RPMI7951 (cell line): ENCODE data around the gene COPS6. TPM values are rescaled to one million over a fixed set of nuclear protein-coding genes. Genes with fewer than 3 reads are reported as not detected.

Source experiments
- DNase-seq: peaks from one replicate; pipeline ENCODE4 v3.0.0-alpha.2; 2012; ENCODE audit warnings: low read depth
- total RNA-seq: library from RNA; depleted of rRNA; stranded (reverse); fragments of >200 nt; shearing (Covaris generic); gene quantifications from 2 replicates; pipeline ENCODE4 v1.2.3, GENCODE V29; 2014

The COPS6 gene
- total RNA-seq, 1 experiment from 2014 or later = 83.4 TPM

- peak; percentile 99 for DNase-seq
Observed at GRCh38 chr7:100101016-100101862, 12.5 kb downstream of the COPS6 start, which contains the start of the genes AP4M1 and MCM7. TSS of gene AP4M1 (plus strand) at chr7:100101643. CDS start at chr7:100101715, 72 bp downstream. TSS of gene MCM7 (minus strand) at chr7:100101397. CDS start at chr7:100101294, 103 bp downstream.

- DNase-seq = peak; percentile 99
Observed at GRCh38 chr7:100102950-100103840, 14.4 kb downstream of the COPS6 start.

DNA sequence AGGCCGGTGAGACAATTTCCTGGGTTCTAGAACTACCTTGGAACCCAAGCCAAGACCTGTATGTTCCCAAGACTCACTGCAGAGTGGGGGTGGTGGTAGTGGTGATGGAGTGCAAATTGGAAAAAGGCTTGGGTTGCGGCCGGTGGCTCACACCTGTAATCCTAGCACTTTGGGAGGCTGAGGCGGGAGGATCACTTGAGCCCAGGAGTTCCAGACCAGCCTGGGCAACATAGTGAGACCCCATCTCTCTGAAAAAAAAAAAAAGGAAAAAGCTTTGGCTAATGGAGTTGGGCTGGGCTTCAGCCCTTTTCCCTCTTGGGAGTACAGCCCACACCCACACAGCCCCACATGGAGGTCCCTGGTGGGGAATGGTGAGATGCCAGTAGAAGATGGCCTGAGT lies 16.8 kb downstream of the COPS6 start:
- no peak for DNase-seq

DNA sequence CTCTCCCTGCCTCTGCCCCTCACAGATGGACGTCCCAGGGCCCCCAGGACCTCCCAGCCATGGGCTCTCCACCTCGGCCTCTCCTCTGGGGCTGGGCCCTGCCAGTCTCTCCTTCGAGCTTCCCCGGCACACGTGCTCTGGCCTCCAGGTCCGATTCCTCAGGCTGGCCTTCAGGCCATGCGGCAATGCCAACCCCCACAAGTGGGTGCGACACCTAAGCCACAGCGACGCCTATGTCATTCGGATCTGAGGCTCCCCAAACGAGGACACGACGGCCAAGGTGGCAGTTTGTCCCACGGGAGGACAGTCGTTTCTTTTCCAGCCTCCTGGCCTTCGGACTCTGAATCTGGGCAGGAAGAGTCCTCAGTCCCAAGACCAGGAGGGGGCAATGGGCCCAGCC lies 17.9 kb downstream of the COPS6 start:
- DNase-seq = no peak

DNA sequence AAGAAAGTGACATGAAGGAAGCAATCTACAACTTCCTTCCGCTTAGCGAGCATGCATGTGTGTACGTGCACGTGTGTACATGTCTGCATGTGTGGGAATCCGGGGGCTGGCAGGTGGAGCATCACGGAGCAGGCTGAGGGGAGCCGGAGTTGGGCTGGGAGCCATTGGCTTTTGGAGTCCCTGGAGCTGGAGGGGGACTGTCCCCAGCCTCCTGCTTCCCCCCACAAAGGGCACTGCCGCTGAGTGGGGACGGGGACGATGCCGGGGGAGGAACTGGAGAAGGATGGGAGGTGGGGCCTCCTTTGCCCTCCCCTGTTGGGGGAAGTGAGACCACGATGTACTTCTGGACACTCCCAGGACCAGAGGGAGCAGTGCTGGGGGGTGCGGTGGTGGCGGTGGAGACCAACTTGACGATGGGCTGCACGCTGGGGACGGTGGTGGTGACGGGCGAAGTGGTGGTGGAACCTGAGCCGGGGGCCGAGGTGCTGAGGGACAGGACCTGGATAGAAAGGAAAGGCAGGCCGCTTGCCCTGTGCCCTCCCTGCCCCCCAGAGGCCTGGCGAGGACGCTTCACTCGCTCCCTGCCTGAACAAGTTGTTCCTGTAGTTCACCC lies 18.5 kb downstream of the COPS6 start:
- DNase-seq = no peak

DNA sequence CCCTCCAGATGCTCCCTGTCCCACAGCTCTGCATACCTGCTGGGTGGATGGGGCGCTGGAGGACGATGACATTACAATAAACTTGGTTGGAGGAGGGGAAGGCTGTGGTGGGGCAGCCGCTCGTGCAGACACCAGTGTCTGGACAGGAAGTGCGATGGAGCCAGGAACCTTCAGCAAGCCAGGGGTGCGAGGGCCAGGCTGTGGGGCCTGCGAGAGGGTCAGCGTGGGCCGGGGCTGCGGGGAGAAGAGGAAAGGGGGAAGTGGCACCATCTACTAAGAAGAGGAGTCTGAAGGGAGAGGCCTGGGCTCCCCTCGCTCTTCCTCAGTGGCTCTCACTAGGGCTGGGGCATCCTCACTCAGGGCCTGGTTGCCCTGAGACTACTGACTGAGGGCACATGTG lies 19.1 kb downstream of the COPS6 start:
- DNase-seq = no peak

DNA sequence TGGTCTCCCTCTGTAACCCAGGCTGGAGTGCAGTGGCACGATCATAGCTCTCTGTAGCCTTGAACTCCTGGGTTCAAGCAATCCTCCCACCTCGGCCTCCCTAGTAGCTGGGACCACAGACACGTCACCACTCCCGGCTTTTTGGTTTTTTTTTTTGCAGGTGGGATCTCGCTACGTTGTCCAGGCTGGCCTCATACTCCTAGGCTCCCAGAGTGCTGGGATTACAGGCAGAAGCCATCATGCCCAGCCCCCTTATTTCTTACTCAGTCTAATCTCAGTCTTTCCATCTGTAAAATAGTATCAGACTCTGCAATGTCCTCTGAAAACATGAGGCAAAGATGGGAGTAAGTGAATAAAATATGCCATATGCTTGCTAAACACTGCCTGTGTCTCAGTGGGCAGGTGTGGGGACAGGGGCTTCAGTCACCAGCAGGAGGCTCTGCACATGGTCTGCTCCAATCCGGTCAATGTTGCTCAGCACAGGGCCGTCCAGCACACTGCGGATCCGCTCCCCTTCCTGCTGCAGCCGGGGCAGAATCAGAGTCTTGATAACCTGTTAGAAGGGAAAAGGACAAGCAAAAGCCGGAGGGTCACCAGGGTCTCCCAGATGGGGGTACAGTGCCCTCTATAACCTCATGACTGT lies 20.9 kb downstream of the COPS6 start:
- no peak for DNase-seq

DNA sequence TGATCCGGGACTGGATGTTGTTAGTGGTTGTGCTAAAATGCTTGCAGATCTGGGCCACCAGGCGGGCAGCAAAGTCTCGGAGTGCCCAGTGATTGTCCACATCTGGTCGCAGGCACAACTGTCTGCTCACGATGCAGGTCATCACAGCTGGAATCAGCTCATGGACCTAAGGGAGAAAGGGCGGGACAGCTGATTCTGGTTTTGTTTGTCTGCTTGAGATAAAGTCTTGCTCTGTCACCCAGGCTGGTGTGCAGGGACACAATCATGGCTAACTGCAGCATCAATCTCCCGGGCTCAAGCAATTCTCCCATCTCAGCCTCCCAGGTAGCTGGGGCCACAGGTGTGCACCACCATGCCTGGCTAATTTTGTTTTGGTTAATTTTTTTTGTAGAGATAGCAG lies 22.4 kb downstream of the COPS6 start:
- DNase-seq = no peak

DNA sequence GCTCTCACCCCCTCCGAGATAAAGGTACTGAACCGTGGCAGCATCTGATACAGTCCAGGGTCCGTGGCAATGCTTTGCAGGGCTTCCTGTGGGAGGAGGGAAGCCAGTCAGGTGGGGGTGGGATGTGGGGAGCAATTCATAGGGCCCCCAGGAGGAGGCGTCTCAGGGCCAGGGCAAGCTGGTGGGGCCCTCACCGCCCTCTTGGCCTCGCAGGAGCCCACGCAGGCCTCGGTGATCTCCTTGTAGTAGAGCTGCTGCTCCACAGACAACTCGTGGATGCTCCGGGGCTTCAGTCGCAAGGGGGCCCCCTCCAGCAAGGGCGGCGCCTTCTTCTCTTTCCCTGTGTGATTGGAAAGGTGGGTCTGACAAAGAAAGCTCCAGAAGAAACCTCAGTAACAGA lies 23.1 kb downstream of the COPS6 start:
- DNase-seq = no peak

GRCh38 chr7:100115026-100115425 lies 26.3 kb downstream of the COPS6 start:
- no peak for DNase-seq

GRCh38 chr7:100118388-100119071 lies 29.8 kb downstream of the COPS6 start:
- no peak for DNase-seq

- DNase-seq = peak; percentile 95
Observed at GRCh38 chr7:100119072-100119969, 30.6 kb downstream of the COPS6 start, which contains the start of the genes CNPY4 and TAF6. TSS of gene CNPY4 (plus strand) at chr7:100119634. CDS start at chr7:100119745, 111 bp downstream. TSS of gene TAF6 (minus strand) at chr7:100119358. CDS start at chr7:100114209, 5,149 bp downstream.

- peak; percentile 70 for DNase-seq
Observed at GRCh38 chr7:100119970-100120732, 31.4 kb downstream of the COPS6 start.

GRCh38 chr7:100120733-100121036 lies 31.9 kb downstream of the COPS6 start:
- no peak for DNase-seq

DNA sequence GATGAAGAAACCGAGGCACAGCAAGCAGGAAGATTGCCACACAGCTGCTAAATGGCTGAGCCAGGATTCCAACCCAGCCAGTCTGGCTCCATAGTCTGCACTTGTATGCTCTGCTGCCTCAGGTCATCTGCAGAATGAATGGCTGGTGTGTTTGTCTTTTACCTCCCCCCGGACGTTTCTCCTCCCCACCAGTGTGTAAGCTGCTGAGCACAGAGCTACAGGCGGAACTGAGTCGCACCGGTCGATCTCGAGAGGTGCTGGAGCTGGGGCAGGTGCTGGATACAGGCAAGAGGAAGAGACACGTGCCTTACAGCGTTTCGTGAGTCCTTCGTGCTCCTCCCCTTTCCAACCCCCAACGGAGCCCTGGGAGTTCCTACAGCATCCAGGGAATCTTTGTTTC lies 33.3 kb downstream of the COPS6 start:
- DNase-seq = no peak

- no peak for DNase-seq
Observed at GRCh38 chr7:100122568-100122967, 33.8 kb downstream of the COPS6 start.

- no peak for DNase-seq
Observed at GRCh38 chr7:100124301-100125230, 35.8 kb downstream of the COPS6 start.
